GM18505 (cell line): Measurements from ENCODE around the gene GAK.

Experiments
- ATAC-seq: cut with Tn5 transposase; IDR thresholded peaks from one replicate; pipeline ENCODE4 v1.9.1; 2021; ENCODE audit not compliant: unreplicated experiment
- POLR2A ChIP-seq: IDR thresholded peaks from 4 replicates; pipeline ENCODE4 v1.6.1; 2011; ENCODE audit warnings: borderline replicate concordance; ENCODE audit not compliant: insufficient read depth, insufficient read length; ENCODE audit errors: extremely low read depth

GAK gene

DNA sequence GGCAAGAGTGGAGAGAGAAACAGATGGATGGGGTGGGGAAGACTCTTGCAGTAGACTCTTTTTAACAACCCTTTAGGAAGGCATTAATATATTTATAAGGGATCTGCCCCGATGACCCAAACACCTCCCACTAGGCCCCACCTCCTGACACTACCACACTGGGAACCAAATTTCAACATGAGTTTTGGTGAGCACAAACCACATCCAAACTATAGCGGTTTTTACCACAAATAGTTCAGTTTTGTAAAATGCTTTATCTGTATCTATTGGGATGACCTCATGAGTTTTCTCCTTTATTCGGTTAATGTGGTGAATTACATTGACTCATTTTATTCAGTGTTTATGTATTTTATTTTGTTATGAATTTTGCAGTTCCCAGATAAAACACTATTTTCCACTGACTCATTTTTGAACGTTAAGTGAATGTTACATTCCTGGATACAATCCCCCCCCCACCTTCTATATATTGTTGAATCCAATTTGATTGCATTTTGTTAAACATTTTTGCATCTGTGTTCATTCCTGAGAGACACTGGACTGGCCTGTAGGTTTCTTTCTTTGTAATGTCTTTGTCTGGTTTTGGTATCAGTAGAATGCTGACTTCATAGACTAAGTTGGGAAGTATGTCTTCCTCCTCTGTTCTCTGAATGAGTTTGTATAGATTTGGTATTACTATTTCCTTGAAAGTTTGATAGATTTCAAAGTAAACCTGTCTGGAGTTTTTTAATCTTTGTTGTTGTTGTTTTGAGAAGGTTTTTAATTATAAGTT is 92.3 kb downstream of the GAK start:
- TF ChIP-seq POLR2A: no peak
- no peak for ATAC-seq

GRCh38 chr4:837772-838171 is 94.3 kb downstream of the GAK start:
- ATAC-seq: no peak
- TF ChIP-seq POLR2A: no peak

DNA sequence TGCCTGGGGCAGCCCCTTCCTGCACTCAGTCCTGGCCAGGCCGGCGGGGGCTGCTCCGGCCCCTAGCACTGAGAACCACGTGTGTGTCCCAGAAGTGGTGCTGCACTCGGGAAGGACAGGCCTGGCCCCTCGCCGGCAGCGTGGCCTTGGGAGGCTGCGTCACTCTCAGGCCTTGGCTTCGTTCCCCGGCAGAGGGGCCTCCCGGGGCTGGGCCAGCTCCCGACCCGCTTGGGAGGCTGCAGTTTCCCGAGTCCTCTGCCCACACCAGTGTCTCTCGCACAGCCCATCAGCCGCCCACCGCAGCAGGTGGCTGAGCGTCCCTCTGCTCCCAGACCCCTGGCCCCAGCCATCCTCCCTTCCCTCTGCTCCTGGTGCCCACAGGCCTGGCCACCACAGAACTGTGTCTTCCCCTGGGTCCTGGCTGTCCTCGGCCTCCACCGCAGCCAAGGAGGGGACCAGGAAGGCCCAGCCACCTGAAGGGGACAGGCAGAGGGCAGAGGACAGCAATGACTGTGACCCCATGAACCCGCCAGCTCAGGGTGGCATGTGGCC is 95.3 kb downstream of the GAK start:
- ATAC-seq: no peak
- TF ChIP-seq POLR2A: no peak

- no peak for TF ChIP-seq POLR2A
- ATAC-seq: no peak
Observed at GRCh38 chr4:836003-836511, 96.1 kb downstream of the GAK start.

DNA sequence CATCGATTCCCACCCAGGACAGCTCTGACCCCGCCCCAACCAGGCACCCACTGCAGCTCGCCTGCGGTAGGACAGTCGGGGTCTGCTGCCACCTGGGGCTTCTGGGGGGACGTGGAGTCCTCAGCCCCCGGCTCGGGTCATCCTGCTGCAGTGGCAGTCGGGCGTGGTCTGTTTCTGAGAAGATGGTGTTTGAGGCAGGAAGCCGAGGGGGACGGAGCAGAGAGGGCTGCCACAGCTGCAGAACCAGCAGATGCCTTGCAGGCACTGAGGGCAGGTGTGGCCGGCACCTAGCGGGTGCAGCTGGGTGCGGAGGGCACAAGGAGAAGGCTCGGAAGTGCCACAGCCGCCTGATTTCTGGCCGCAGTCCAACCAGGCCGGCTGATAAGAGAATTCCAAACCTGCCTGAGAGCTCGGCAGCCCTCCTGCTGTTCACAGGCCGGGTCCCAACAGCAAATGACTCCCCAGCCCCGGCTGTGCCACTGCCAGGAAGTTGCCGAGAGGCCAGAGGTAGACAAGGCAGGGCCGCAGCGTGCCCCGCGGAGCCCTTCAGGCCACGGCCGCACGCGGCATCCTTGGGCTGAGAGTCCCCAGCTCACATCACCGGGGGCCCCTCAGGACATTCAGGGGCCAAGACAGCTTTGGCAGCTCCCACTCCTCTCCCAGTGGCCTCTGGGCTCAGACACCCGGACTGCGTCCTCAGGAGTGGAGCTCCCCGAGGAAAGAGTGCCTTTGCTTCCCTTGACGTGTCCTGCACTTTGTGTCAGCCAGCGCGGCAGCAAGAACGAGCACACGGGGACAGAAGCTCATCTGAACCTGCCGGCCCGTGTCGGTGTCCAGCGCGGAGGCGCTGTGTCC is 96.7 kb downstream of the GAK start:
- TF ChIP-seq POLR2A: no peak
- no peak for ATAC-seq

GRCh38 chr4:834368-835147 is 97.6 kb downstream of the GAK start:
- TF ChIP-seq POLR2A: no peak

GRCh38 chr4:833731-834367 is 98.3 kb downstream of the GAK start:
- no peak for TF ChIP-seq POLR2A
- no peak for ATAC-seq

More at GRCh38 chr4:834368-835147, 97.6 kb downstream of the GAK start:
- ATAC-seq: no peak

DNA sequence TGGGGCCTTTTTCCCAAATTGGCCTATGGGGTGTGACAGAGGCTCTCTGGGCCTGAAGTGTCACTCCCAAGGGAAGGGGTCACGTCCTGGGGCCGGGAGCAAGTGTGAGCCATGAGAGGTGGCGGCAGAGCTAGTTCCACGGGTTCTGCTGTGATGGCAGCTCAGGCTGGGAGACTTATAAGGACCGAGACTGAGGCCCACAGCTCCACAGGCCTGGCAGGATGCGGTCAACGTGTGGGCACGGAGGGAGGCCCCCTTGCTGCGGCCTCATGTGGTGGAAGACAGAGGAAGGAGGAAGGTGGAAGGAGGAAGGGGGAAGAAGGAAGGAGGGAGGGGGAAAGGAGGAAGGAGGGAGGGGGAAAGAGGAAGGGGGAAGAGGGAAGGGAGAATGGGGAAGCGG is 99.0 kb downstream of the GAK start:
- TF ChIP-seq POLR2A: no peak
- no peak for ATAC-seq

GRCh38 chr4:832536-832935 is 99.6 kb downstream of the GAK start:
- no peak for TF ChIP-seq POLR2A

DNA sequence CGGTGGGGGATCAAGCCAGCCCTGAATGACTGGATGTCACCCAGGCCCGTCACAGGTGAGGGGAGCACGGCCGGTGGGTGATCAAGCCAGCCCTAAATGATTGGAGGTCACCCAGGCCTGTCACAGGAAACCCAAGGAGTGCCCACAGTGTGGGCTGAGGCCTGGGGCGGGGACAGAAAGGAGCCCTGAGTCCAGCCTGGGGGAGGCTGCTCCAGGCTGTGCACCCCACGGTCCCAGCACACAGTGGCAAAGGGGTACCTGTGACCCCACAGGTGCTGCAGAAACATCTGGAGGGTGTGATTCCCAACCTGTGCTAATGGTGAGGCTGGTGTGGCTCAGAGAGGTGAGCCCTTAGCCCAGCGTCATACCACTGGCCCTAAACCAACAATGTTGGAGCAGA is 100.0 kb downstream of the GAK start:
- no peak for TF ChIP-seq POLR2A
- no peak for ATAC-seq

More at GRCh38 chr4:832536-832935, 99.6 kb downstream of the GAK start:
- no peak for ATAC-seq

- ATAC-seq: no peak
- TF ChIP-seq POLR2A: no peak
Observed at GRCh38 chr4:831483-831805, 100.7 kb downstream of the GAK start.
